K562 (cell line): ENCODE data around the gene EGR2.

Experiments
- CTCF ChIP-seq, 3 experiments: IDR thresholded peaks in 2 of 3; conservative IDR thresholded peaks in 1 of 3; 2 replicates each; pipeline ENCODE4 v1.5.1; 2011 to 2012; ENCODE audit warnings: low read length in 3 of 3, mild to moderate bottlenecking in 3 of 3, control low read depth in 2 of 3, improper control_type of control experiment in 1 of 3, inconsistent platforms in 1 of 3, low read depth in 1 of 3, mixed read lengths in 1 of 3, moderate library complexity in 1 of 3; ENCODE audit not compliant: insufficient read depth in 2 of 3
- EP300 ChIP-seq: IDR thresholded peaks from 2 replicates; pipeline ENCODE4 v1.6.1; 2012; ENCODE audit warnings: low read length, improper control_type of control experiment
- POLR2A ChIP-seq: fragments of 450-650 bp; conservative IDR thresholded peaks from 2 replicates; pipeline ENCODE4 v1.6.1; 2016
- POLR2AphosphoS5 ChIP-seq: IDR thresholded peaks from 2 replicates; pipeline ENCODE4 v1.6.1; 2011; ENCODE audit warnings: mild to moderate bottlenecking, low read depth, low read length, moderate library complexity; ENCODE audit not compliant: control insufficient read depth, insufficient read depth
- RFX1 ChIP-seq: fragments of 450-650 bp; IDR thresholded peaks from 2 replicates; pipeline ENCODE4 v1.6.1; 2016; ENCODE audit warnings: mild to moderate bottlenecking, moderate library complexity
- ZNF121 ChIP-seq: sonication (generic); formaldehyde crosslinking; conservative IDR thresholded peaks from 2 replicates; pipeline ENCODE4 v1.8.0; 2022; ENCODE audit warnings: missing genetic modification reagents

- TF ChIP-seq POLR2AphosphoS5: no peak
- TF ChIP-seq ZNF121 (CRISPR knock-in tag): no peak
- TF ChIP-seq CTCF (IDR thresholded peaks at IDR 0.05 in 2 of 3, conservative IDR thresholded peaks at IDR 0.05 in 1 of 3; ENCODE audit: insufficient read depth in 2 of 3, low read depth in 1 of 3, low read length in 3 of 3): no peak
- no peak for TF ChIP-seq RFX1
- TF ChIP-seq POLR2A: no peak
- no peak for TF ChIP-seq EP300
Observed at GRCh38 chr10:62814756-62815380, 1.3 kb downstream of the EGR2 start.
